ENCODE results near the gene HLX.

Gene HLX

GRCh38 chr1:220921498-220921897 lies 42.3 kb downstream of the HLX start:
- no peak for DNase-seq (ENCODE audit: extremely low read depth in 1 of 2, low read depth in 1 of 2)

GRCh38 chr1:220921971-220922635 lies 42.9 kb downstream of the HLX start:
- DNase-seq (ENCODE audit: extremely low read depth in 1 of 2, low read depth in 1 of 2), result no peak

GRCh38 chr1:220922951-220923350 lies 43.7 kb downstream of the HLX start:
- no peak for DNase-seq (ENCODE audit: extremely low read depth in 1 of 2, low read depth in 1 of 2)

- DNase-seq (ENCODE audit: extremely low read depth in 1 of 2, low read depth in 1 of 2), result no peak
Measured at GRCh38 chr1:220924331-220924970, 45.2 kb downstream of the HLX start.

GRCh38 chr1:220925707-220926106 lies 46.5 kb downstream of the HLX start:
- no peak for DNase-seq (ENCODE audit: extremely low read depth in 1 of 2, low read depth in 1 of 2)

GRCh38 chr1:220926146-220926545 lies 46.9 kb downstream of the HLX start:
- DNase-seq (ENCODE audit: extremely low read depth in 1 of 2, low read depth in 1 of 2), result no peak

- no peak for DNase-seq (ENCODE audit: extremely low read depth in 1 of 2, low read depth in 1 of 2)
Measured at GRCh38 chr1:220927442-220927841, 48.2 kb downstream of the HLX start.

- no peak for DNase-seq (ENCODE audit: extremely low read depth in 1 of 2, low read depth in 1 of 2)
Measured at GRCh38 chr1:220928320-220928719, 49.1 kb downstream of the HLX start.

GRCh38 chr1:220928725-220929300 lies 49.6 kb downstream of the HLX start:
- no peak for DNase-seq (ENCODE audit: extremely low read depth in 1 of 2, low read depth in 1 of 2)

GRCh38 chr1:220929304-220929703 lies 50.1 kb downstream of the HLX start:
- DNase-seq (ENCODE audit: extremely low read depth in 1 of 2, low read depth in 1 of 2), result no peak

All from activated CD8-positive, alpha-beta memory T cell treated with anti-CD3 and anti-CD28 coated beads for 1 hour (primary cell).